Islet of Langerhans (tissue), 1 donor: ENCODE data around the gene UNK.
"Not testable (repeated sequence)": the region's sequence is repeated elsewhere in the genome, so short reads cannot be mapped to it uniquely, and the experiment has no call there.

Source experiments
- FAIRE-seq: peaks from one replicate; lab custom pipeline; 2011; peaks lifted over from hg19 to GRCh38; lab: Jason Lieb, UNC

UNK gene

GRCh38 chr17:75755205-75755901, 29.3 kb upstream of the UNK start:
- FAIRE-seq = no peak

DNA sequence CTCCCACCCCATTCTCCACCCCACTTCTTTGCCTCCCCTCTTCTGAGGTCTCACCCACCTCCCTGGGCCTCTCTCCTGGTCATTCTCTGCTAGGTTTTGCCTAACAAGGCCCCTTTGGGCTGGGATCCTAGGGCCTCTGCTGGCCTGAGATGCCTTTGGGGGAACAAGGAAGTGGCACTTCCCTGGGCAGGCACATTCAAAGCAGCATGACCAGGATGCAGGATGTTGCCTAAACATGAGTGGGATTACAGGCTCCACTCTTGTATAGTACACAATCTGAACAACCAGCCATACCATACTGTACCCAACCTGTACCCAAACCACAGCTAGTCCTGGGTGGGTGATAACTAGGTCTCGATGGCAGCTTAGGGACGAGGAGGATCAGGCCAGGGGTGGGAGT, 28.6 kb upstream of the UNK start:
- no peak for FAIRE-seq

DNA sequence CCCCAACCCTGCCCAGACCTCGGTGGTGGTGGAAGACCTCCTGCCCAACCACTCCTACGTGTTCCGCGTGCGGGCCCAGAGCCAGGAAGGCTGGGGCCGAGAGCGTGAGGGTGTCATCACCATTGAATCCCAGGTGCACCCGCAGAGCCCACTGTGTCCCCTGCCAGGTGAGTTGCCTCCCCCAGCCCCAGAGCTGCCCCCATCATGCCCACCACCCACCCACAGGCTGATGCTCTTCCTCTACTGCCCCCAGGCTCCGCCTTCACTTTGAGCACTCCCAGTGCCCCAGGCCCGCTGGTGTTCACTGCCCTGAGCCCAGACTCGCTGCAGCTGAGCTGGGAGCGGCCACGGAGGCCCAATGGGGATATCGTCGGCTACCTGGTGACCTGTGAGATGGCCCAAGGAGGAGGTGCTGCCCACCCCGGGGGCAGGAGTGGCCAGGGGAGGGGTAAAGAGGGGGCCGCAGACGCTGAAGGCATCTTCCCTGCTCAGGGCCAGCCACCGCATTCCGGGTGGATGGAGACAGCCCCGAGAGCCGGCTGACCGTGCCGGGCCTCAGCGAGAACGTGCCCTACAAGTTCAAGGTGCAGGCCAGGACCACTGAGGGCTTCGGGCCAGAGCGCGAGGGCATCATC, 28.0 kb upstream of the UNK start:
- no peak for FAIRE-seq

GRCh38 chr17:75757086-75757681, 27.4 kb upstream of the UNK start:
- FAIRE-seq = no peak

DNA sequence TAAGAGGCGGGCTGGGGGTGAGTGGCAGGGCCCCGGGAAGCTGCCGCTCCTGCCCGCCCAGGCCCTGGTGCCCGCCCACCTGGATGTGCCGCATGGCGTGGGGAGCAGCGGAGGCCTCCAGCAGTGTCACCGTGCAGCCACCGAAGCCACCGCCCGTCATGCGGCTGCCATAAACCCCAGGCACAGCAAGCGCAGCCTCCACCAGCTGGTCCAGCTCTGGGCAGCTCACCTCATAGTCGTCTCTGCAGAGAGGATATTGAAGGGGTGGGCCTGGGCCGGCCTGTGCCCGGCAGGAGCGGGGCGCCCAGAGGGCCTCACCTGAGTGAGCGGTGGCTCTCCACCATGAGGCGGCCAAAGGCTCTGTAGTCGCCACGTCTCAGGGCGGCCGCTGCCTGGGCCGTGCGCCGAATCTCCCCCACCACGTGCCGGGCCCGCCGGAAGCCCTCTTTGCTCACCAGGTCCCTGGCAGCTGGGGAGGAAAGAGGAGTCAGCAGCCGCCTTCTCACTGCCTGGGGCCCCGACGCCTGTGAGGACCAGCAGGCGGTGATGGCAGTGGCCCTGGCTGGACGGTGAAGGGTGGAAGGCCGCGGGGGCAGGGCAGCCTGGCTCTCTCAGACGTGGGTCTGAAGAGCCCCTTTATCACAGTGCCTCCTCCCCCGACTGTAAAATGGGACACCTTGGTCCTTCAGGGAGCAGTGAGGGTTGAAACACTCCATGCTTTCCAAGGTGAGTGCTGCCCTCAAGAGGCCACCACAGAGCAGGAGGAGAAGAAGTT, 26.3 kb upstream of the UNK start:
- no peak for FAIRE-seq

GRCh38 chr17:75759457-75759856, 25.1 kb upstream of the UNK start:
- no peak for FAIRE-seq

DNA sequence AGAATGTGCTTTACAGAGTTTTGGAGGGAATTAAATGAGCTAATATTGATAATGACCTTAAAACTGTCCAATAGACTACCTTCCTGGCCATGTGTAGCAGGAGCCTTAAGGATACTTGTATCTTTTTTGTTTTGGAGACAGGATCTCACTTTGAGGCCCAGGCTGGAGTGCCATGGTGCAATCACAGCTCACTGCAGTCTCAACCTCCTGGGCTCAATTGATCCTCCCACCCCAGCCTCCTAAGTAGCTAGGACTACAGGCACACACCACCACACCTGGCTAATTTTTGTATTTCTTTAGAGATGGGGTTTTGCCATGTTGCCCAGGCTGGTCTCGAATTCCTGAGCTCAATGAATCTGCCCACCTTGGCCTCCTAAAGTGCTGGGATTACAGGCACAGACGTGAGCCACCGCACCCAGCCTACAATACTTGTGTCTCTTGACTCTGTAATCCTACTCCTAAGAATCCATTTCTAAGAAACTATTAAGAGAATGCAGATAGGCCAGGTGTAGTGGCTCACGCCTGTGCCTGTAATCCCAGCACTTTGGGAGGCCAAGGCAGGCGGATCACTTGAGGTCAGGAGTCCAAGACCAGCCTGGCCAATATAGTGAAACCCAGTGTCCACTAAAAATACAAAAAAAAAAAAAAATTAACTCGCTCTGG, 24.5 kb upstream of the UNK start:
- not testable (repeated sequence) for FAIRE-seq

DNA sequence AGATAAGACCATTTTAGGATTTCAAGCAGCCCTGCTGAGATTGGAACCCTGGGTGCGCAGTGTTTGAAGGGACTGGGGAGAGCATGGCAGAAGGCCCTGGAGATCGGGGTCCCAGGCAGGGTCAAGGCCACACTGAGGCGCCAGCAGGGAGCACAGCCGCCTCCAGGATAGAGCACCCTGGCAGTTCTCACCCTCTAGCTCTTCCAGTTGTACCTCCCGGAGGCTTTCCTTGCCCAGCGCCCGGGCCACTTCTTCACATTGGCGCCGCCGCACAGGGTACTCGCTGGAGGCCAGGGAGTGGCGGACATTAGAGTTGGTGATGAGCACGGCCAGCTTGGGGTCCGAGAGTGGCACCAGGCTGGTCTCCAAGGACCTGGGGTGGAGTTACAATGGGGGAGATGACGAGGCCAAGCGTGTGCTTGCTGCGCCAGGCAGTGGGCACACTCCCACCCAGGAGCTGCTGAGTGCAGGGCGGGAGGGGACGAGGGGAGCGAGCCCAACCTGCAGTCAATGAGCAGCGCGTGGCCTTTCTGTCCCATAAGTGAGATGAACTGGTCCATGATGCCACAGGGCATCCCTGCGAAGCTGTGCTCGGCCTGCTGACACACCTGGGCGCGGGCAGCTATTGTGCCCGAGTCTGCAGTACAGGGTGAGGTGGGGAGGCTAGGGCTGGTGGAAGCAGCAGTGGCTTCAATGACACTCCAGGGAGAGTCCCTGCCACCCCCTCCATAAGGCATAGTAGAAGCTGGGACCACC, 21.9 kb upstream of the UNK start:
- FAIRE-seq = no peak

DNA sequence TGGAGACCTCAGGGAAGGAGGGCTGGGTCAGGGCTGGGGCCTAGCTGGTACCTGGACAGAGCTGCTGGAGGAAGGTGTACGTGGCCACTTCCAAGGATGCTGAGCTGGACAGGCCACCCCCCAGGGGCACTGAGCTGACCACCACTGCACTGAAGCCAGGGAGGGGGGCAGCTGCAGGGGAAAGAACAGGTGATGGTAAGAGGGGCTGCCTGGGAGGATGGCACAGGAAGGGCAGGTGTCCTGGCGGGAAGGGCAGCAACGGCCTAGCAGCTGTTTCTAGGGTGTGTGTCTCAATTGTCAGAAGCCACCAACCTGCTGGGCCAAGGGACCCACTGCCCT, 21.4 kb upstream of the UNK start:
- no peak for FAIRE-seq

GRCh38 chr17:75763613-75764416, 20.8 kb upstream of the UNK start:
- no peak for FAIRE-seq

- FAIRE-seq = no peak
Observed at GRCh38 chr17:75764417-75764710, 20.2 kb upstream of the UNK start.

DNA sequence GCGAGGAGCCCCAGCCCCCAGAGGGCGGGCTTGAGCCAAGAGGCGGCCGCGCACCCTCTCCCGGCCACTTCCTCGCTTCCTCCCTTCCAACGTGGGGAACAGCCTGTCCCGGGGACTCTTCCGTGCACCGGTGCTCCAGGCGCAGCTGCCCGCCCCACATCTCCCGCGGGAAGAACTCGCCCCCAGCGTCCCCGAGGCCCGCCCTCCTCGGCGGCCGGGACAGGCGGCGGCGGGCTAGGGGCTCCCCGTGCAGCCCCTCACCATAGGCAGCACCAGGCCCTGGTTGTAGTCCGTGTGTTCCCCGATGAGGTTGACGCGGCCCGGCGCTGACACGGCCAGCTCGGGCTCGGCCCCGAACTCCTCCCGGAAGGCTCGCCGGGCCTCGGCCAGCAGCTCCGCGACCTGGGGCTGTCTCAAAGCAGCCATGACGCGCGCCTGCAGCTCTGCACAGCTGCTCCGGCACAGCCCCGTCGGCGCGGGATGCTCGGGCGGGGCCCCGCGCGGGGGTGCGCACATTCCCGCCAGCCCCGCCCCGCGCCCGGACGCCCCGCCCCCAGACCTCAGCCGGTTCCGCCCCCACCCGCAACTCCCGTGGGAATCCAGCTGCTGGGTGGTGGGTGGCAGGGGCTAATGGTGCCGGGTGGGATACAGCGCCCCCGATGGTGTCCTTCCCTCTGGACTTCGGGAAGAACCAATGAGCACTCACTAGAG, 19.7 kb upstream of the UNK start, which contains the start of gene GALK1:
TSS of gene GALK1 (minus strand) at position 482 of the 711 bp plus-strand sequence. CDS start at position 426, 56 bp downstream.
- FAIRE-seq = no peak

DNA sequence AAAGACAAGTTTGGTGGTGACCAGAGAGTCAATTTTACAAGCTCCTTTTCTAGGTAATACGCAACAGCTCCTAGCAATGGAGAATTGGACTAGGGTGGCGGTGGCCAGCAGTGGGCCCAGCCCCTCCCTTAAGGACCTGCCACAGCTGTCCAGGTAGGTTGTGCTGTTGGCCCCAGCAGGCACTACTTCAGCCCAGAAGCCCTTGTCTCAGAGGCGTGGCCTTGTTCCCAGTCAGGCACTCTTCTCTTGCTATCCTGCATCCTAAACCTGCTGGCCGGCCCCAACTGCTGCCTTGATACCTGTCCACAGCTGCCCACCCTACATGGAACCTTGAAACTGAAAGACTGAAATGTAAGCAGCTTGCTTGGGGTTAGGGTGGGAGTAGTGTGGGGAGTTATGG, 18.6 kb upstream of the UNK start:
- no peak for FAIRE-seq

GRCh38 chr17:75767881-75768280, 16.7 kb upstream of the UNK start:
- FAIRE-seq = no peak

DNA sequence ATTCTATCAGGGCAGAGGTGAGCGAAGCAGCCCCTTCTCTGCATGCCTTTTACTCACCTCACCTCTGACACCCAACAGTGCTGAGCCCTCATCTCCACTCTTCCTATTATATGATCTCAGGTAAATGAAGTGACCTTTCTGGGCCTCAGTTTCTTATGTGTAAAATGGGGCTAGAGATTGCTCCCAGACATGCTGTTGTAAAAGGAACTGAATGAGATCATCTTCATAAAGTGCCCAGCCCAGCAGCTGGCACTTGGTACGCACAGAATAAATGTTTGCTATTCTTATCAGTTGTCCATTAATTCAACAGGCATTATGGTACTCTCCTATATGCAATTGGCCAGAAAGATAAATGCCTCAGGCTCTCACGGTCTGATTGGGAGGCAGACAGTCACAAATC, 15.1 kb upstream of the UNK start:
- FAIRE-seq = peak; percentile 5

DNA sequence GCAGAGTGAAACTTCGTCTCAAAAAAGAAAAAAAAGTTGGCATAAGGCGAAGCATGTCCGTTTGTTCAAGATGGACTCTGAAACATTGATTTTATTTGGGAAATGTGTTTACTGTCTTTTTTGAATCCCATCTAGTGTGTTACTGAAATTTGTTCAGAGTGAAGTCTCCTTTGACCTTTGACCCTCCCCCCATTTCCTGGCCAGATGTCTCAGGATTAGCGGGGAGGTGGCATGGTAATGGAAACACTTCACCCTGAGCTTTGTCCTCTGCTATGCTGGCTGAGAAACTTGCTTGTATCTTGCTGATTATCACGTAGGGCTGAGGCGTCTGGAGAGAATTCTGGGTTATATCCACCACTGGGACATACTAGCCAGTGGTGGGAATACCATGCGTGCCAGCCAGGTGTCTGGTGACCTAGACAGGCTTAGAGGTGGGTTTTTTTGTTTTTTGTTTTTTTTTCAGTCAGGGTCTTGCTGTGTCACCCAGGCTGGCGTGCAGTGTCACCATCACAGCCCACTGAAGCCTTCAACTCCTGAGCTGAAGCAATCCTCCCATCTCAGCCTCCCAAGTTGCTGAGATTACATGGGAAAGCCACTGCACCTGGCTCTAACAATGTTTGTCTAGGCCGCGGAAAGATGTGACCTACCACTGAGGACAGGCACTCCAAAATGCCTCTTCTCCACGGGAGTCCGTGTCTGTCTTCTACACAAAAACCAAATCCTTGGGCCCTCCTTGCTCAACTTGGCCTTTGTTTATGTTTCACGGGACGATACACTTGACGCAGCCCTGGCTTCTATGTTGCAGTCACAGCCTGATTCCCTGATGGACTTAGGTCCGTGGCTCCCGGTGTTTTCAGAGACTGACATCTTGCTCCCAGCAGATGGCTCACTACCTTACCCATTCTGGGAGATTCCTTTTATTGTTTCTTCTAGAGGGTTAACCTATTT, 13.0 kb upstream of the UNK start:
- FAIRE-seq = no peak

DNA sequence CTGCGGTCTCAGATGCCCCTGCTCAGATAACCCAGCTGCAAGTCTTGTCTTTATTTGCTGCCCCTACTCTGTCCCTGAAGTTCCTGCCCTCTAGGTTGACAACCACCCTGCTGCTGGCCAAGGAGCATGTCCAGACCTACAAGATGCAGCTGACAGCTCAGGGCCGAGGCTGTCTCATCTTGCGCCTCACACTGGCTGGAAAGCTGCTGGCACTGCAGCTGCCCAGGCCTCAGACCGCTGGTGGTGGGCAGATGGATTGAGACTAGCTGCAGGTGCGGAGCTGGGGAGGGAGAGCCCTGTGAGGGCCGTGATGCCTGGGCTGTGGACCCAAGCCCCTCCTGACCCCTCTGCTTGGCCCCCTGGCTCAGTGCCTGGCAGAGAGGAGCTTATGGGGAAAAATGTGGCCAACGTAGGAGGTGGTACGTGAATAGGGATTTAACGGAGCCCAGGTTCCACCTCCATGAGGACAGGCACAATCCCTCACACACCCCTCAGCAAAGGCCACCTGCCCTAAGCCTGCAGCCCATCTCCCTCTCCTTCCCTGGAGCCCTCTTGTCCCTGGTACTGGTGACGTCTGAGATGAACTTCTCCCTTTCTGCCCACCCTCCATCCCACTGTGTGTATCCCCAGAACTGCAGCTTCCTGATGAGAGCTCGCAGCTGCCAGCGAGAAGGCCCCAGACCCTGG, 11.3 kb upstream of the UNK start:
- no peak for FAIRE-seq

- no peak for FAIRE-seq
Observed at GRCh38 chr17:75773808-75774470, 10.7 kb upstream of the UNK start.
